NCI-H226 (cell line): Measurements from ENCODE around the gene TSPAN3.

Experiments
- DNase-seq: peaks from one replicate; pipeline ENCODE4 v3.0.0-alpha.2; 2015

TSPAN3 gene

GRCh38 chr15:77021803-77022381 lies 49.0 kb downstream of the TSPAN3 start:
- DNase-seq = peak; percentile 66

- no peak for DNase-seq
These were observed 49.8 kb downstream of the TSPAN3 start for GRCh38 chr15:77021088-77021481.

- DNase-seq = no peak
These were observed 50.4 kb downstream of the TSPAN3 start for GRCh38 chr15:77020348-77021087.

- DNase-seq = no peak
These were observed 51.2 kb downstream of the TSPAN3 start for GRCh38 chr15:77019521-77020331.

GRCh38 chr15:77018796-77019505 lies 52.0 kb downstream of the TSPAN3 start:
- no peak for DNase-seq

- no peak for DNase-seq
These were observed 52.9 kb downstream of the TSPAN3 start for GRCh38 chr15:77017761-77018720.

GRCh38 chr15:77017091-77017660 lies 53.7 kb downstream of the TSPAN3 start:
- no peak for DNase-seq

GRCh38 chr15:77016321-77016695 lies 54.6 kb downstream of the TSPAN3 start:
- DNase-seq = no peak

- no peak for DNase-seq
These were observed 55.1 kb downstream of the TSPAN3 start for GRCh38 chr15:77015646-77016320.

- DNase-seq = no peak
These were observed 56.5 kb downstream of the TSPAN3 start for GRCh38 chr15:77014132-77015081.

GRCh38 chr15:77013776-77014131 lies 57.2 kb downstream of the TSPAN3 start:
- DNase-seq = no peak

- no peak for DNase-seq
These were observed 58.0 kb downstream of the TSPAN3 start for GRCh38 chr15:77012868-77013267.

GRCh38 chr15:77012117-77012712 lies 58.7 kb downstream of the TSPAN3 start:
- DNase-seq = no peak

GRCh38 chr15:77010857-77011256 lies 60.1 kb downstream of the TSPAN3 start:
- no peak for DNase-seq

GRCh38 chr15:77010312-77010686 lies 60.6 kb downstream of the TSPAN3 start:
- DNase-seq = no peak

GRCh38 chr15:77009646-77010311 lies 61.1 kb downstream of the TSPAN3 start:
- peak; percentile 43 for DNase-seq

- no peak for DNase-seq
These were observed 61.7 kb downstream of the TSPAN3 start for GRCh38 chr15:77009176-77009575.

GRCh38 chr15:77004189-77004588 lies 66.7 kb downstream of the TSPAN3 start:
- no peak for DNase-seq
